Panc1 (cell line): Measurements from ENCODE around the gene RALGPS1. TPM values are rescaled to one million over a fixed set of nuclear protein-coding genes. Genes with fewer than 3 reads are reported as not detected.

Source experiments
- ATAC-seq: fragments of 200-7000 bp; cut with Tn5 transposase; 2 replicates; pipeline ENCODE4 v1.9.1; 2020; ENCODE audit warnings: mild to moderate bottlenecking, moderate library complexity
- BruUV-seq: library from RNA; stranded (reverse); fragments of 400-500 nt; replicated peaks from 2 replicates; lab custom pipeline; 2021; lab: Mats Ljungman, UMichigan
- CTCF ChIA-PET: fragments of 300-600 bp; sonication (Branson Sonifier 250); formaldehyde crosslinking; loops from one replicate; lab custom pipeline; 2022; ENCODE audit warnings: antibody characterized with exemption; lab: Charles Lee
- POLR2A ChIA-PET: fragments of 300-600 bp; sonication (Branson Sonifier 250); formaldehyde crosslinking; loops from one replicate; lab custom pipeline; 2022; ENCODE audit warnings: antibody characterized with exemption; lab: Charles Lee
- DNase-seq: peaks from one replicate; pipeline ENCODE4 v3.0.0-alpha.2; 2010; ENCODE audit warnings: low read depth, low spot score
- H3K27ac ChIP-seq: 2 replicates; pipeline ENCODE4 v1.5.1; 2011; ENCODE audit warnings: mild to moderate bottlenecking, low read length, inconsistent platforms
- H3K27me3 ChIP-seq: fragments of 200-500 bp; sonication (Bioruptor generic); 2 replicates; pipeline ENCODE4 v1.6.0; 2014; ENCODE audit warnings: low read length, inconsistent platforms; ENCODE audit not compliant: control insufficient read depth, insufficient read depth
- H3K36me3 ChIP-seq: fragments of 200-500 bp; sonication (Bioruptor generic); 2 replicates; pipeline ENCODE4 v1.5.1; 2014; ENCODE audit warnings: inconsistent platforms, mild to moderate bottlenecking, low read length, moderate library complexity; ENCODE audit not compliant: control insufficient read depth, insufficient read depth
- H3K4me1 ChIP-seq: 2 replicates; pipeline ENCODE4 v1.5.1; 2011; ENCODE audit warnings: inconsistent platforms, mild to moderate bottlenecking, low read length, moderate library complexity; ENCODE audit not compliant: control insufficient read depth, insufficient read depth
- H3K4me3 ChIP-seq, 2 experiments: 2 replicates each; pipeline ENCODE4 v1.5.1; 2011 to 2012; ENCODE audit warnings: low read depth in 2 of 2, low read length in 2 of 2, mild to moderate bottlenecking in 2 of 2, inconsistent platforms in 1 of 2, moderate library complexity in 1 of 2
- H3K9me3 ChIP-seq: fragments of 200-500 bp; sonication (Bioruptor generic); 2 replicates; pipeline ENCODE4 v1.5.1; 2014; ENCODE audit warnings: low read depth, mild to moderate bottlenecking, inconsistent platforms, low read length, moderate library complexity; ENCODE audit not compliant: control insufficient read depth, insufficient read depth
- POLR2AphosphoS5 ChIP-seq: IDR thresholded peaks from 2 replicates; pipeline ENCODE4 v1.6.1; 2012; ENCODE audit warnings: mild to moderate bottlenecking, low read depth, low read length, moderate library complexity
- SIN3A ChIP-seq: IDR thresholded peaks from 2 replicates; pipeline ENCODE4 v1.6.1; 2012; ENCODE audit warnings: low read depth, mild to moderate bottlenecking, low read length, moderate library complexity, borderline replicate concordance; ENCODE audit not compliant: insufficient read depth
- TCF7L2 ChIP-seq: IDR thresholded peaks from 2 replicates; pipeline ENCODE4 v1.6.1; 2011; ENCODE audit warnings: mild to moderate bottlenecking, low read depth, low read length, inconsistent platforms
- in situ Hi-C: cut with HindIII; loops from 2 replicates; pipeline ENCODE4 v1.10.0; 2016; ENCODE audit warnings: low sequenced_read_pairs, low pct_unique_long_range_greater_than_20kb
- intact Hi-C: fragments of 100-400 bp; cut with micrococcal nuclease; formaldehyde crosslinking; loops from one replicate; pipeline ENCODE4 v1.10.0; 2022; ENCODE audit not compliant: unreplicated experiment
- total RNA-seq: library from RNA; stranded (reverse); gene quantifications from one replicate; pipeline ENCODE4 v1.2.1, GENCODE V29; 2021; ENCODE audit not compliant: unreplicated experiment
- TF ChIP-seq, protein P1 (sequence below), 2 experiments: IDR thresholded peaks; 2 replicates each; pipeline ENCODE4 v1.6.1; 2011 to 2012; ENCODE audit warnings: low read depth in 2 of 2, control low read depth in 1 of 2, low read length in 1 of 2, mild to moderate bottlenecking in 1 of 2, moderate library complexity in 1 of 2; ENCODE audit not compliant: insufficient read depth in 1 of 2
- TF ChIP-seq, protein P2 (sequence below): fragments of 450-650 bp; IDR thresholded peaks from 2 replicates; pipeline ENCODE4 v1.5.1; 2017; ENCODE audit warnings: mild to moderate bottlenecking

The RALGPS1 gene
- total RNA-seq, 1 experiment from 2014 or later = 7.2 TPM

DNA sequence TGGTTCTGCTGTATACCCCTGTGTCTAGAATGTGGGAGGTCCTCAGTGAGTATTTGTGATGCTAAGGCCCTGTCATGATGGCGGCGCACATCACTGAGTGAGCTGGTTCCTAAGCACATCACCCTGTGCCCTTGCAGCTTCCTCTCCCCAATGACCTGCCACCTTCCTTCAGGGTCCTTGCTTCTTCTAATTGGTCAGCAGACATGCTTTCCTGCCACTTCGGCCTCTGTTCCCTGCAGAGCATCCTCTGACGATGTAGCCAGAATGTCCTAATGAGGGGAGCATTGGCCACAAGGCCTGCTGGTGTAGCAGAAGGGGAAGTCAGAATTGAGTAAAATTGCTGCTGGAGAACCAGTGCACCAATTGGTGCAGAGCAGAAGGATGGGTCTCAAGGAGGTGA is 238.9 kb downstream of the RALGPS1 start:
- H3K9me3 ChIP-seq = no peaks in the 10 kb centered on the region
- DNase-seq = no peak
- ChIA-PET POLR2A (no interaction called here), CTCF (no interaction called here)
- intact Hi-C loops = no loop called here
- H3K4me1 ChIP-seq = no peaks in the 10 kb centered on the region
- no TSS peak for BruUV-seq
- TF ChIP-seq SIN3A = no peak
- TF ChIP-seq, protein P1, sequence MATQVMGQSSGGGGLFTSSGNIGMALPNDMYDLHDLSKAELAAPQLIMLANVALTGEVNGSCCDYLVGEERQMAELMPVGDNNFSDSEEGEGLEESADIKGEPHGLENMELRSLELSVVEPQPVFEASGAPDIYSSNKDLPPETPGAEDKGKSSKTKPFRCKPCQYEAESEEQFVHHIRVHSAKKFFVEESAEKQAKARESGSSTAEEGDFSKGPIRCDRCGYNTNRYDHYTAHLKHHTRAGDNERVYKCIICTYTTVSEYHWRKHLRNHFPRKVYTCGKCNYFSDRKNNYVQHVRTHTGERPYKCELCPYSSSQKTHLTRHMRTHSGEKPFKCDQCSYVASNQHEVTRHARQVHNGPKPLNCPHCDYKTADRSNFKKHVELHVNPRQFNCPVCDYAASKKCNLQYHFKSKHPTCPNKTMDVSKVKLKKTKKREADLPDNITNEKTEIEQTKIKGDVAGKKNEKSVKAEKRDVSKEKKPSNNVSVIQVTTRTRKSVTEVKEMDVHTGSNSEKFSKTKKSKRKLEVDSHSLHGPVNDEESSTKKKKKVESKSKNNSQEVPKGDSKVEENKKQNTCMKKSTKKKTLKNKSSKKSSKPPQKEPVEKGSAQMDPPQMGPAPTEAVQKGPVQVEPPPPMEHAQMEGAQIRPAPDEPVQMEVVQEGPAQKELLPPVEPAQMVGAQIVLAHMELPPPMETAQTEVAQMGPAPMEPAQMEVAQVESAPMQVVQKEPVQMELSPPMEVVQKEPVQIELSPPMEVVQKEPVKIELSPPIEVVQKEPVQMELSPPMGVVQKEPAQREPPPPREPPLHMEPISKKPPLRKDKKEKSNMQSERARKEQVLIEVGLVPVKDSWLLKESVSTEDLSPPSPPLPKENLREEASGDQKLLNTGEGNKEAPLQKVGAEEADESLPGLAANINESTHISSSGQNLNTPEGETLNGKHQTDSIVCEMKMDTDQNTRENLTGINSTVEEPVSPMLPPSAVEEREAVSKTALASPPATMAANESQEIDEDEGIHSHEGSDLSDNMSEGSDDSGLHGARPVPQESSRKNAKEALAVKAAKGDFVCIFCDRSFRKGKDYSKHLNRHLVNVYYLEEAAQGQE (IDR thresholded peaks at IDR 0.05; ENCODE audit: insufficient read depth in 1 of 2, low read depth in 2 of 2, low read length in 1 of 2) = no peak
- TF ChIP-seq POLR2AphosphoS5 = no peak
- TF ChIP-seq TCF7L2 = no peak
- TF ChIP-seq, protein P2, sequence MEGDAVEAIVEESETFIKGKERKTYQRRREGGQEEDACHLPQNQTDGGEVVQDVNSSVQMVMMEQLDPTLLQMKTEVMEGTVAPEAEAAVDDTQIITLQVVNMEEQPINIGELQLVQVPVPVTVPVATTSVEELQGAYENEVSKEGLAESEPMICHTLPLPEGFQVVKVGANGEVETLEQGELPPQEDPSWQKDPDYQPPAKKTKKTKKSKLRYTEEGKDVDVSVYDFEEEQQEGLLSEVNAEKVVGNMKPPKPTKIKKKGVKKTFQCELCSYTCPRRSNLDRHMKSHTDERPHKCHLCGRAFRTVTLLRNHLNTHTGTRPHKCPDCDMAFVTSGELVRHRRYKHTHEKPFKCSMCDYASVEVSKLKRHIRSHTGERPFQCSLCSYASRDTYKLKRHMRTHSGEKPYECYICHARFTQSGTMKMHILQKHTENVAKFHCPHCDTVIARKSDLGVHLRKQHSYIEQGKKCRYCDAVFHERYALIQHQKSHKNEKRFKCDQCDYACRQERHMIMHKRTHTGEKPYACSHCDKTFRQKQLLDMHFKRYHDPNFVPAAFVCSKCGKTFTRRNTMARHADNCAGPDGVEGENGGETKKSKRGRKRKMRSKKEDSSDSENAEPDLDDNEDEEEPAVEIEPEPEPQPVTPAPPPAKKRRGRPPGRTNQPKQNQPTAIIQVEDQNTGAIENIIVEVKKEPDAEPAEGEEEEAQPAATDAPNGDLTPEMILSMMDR = no peak
- no peak overlapping the region for H3K27ac ChIP-seq
- ATAC-seq = no peak
- H3K36me3 ChIP-seq = no peaks in the 10 kb centered on the region
- H3K4me3 ChIP-seq = no peak overlapping the region
- H3K27me3 ChIP-seq = no peaks in the 10 kb centered on the region
- in situ Hi-C loops = no loop called here

DNA sequence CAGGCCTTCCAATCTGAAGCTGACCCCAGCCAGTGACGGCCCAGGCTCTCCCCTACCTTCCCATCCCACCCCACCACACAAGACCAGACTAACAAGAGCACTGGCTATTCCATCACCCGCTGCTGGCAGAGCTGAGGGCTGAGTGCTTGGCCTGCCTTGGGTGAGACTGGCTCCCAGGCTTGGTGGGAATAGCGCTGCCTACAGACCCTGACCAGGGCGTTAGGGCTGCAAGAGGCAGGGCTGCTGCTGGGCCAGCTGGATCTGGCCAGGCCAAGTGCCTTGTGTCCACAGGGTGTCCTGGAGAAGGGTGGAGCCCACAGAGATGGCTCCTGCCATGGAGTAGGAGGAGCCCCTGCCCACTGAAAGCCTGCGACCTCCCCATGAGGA is 239.4 kb downstream of the RALGPS1 start:
- Histone ChIP-seq H3K27ac (no peak overlapping the region), H3K27me3 (no peaks in the 10 kb centered on the region), H3K9me3 (no peaks in the 10 kb centered on the region), H3K36me3 (no peaks in the 10 kb centered on the region), H3K4me3 (no peak overlapping the region), H3K4me1 (peaks cover 2% of the 10 kb centered on the region; the same call in 1 of the 2 replicates)
- CTCF ChIA-PET = no interaction called here
- no peak for ATAC-seq
- in situ Hi-C loops (no loop called here), intact Hi-C loops (no loop called here)
- POLR2A ChIA-PET = no interaction called here
- BruUV-seq = no TSS peak
- TF ChIP-seq, protein P1 (IDR thresholded peaks at IDR 0.05; ENCODE audit: insufficient read depth in 1 of 2, low read depth in 2 of 2, low read length in 1 of 2) = no peak
- TF ChIP-seq SIN3A (no peak), TCF7L2 (no peak), POLR2AphosphoS5 (no peak)
- TF ChIP-seq, protein P2 = no peak
- DNase-seq = no peak
